Transverse colon (tissue), 1 donor: ENCODE measurements around the gene TCTN3.

Experiments used
- EP300 ChIP-seq: sonication (generic); formaldehyde crosslinking; IDR thresholded peaks from one replicate; pipeline ENCODE4 v1.6.1; 2017; ENCODE audit warnings: antibody characterized with exemption, low read depth
- POLR2A ChIP-seq: fragments of 450-650 bp; IDR thresholded peaks from one replicate; pipeline ENCODE4 v1.6.1; 2016; ENCODE audit warnings: antibody characterized with exemption, mild to moderate bottlenecking, moderate library complexity

DNA sequence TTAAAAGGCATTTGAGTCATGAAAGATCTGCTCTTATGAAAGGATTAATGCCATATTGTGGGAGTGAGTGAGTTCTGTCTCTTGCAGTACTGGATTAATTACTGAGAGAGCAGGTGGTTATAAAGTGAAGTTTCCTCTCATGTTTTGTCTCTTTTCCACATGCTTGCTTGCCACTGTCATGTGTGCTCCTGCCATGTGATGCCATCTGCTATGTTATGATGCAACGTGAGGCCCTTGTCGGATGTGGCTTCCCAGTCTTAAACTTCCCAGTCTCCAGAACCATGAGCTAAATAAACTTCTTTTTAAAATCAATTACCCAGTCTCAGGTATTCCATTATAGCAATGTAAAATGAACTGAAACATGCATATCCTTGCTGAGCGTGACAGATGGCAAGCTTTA lies 22.7 kb upstream of the TCTN3 start:
- TF ChIP-seq EP300, result no peak
- no peak for TF ChIP-seq POLR2A
